Keratinocyte (primary cell): Measurements from ENCODE around the gene CRACR2A. TPM values are rescaled to one million over a fixed set of nuclear protein-coding genes. Genes with fewer than 3 reads are reported as not detected.

Source experiments
- DNase-seq: peaks from one replicate; pipeline ENCODE4 v3.0.0-alpha.2; 2011; ENCODE audit warnings: low read depth, missing footprints, low spot score
- FAIRE-seq: peaks from 2 replicates; lab custom pipeline; 2011; peaks lifted over from hg19 to GRCh38; lab: Jason Lieb, UNC
- H2AFZ ChIP-seq: 2 replicates; pipeline ENCODE4 v1.6.0; 2012; ENCODE audit warnings: low read length, control low read depth, inconsistent platforms; ENCODE audit not compliant: control insufficient read depth
- H3K27ac ChIP-seq: 2 replicates; pipeline ENCODE4 v1.5.1; 2011; ENCODE audit warnings: low read length; ENCODE audit not compliant: control insufficient read depth, insufficient read depth
- H3K27me3 ChIP-seq: 3 replicates; pipeline ENCODE4 v1.6.0; 2011; ENCODE audit warnings: low read length; ENCODE audit not compliant: control insufficient read depth, insufficient read depth; ENCODE audit errors: extremely low read depth
- H3K36me3 ChIP-seq, 2 experiments: 2 replicates in 1 of 2; 3 replicates in 1 of 2; pipeline ENCODE4 v1.5.1; 2011; ENCODE audit warnings: low read length in 2 of 2, mild to moderate bottlenecking in 1 of 2; ENCODE audit not compliant: control insufficient read depth in 2 of 2, insufficient read depth in 2 of 2; ENCODE audit errors: extremely low read depth in 1 of 2
- H3K4me1 ChIP-seq: 3 replicates; pipeline ENCODE4 v1.5.1; 2011; ENCODE audit warnings: low read length; ENCODE audit not compliant: control insufficient read depth, insufficient read depth; ENCODE audit errors: extremely low read depth
- H3K4me2 ChIP-seq: 3 replicates; pipeline ENCODE4 v1.6.0; 2011; ENCODE audit warnings: low read depth, low read length; ENCODE audit not compliant: control insufficient read depth, insufficient read depth; ENCODE audit errors: extremely low read depth
- H3K4me3 ChIP-seq, 3 experiments: fragments of 200-600 bp in 1 of 3; sonication (generic) in 1 of 3; 2 replicates in 2 of 3; 3 replicates in 1 of 3; pipeline ENCODE4 v1.5.1; 2011 to 2016; ENCODE audit warnings: low read length in 3 of 3, mild to moderate bottlenecking in 3 of 3, control low read depth in 2 of 3, inconsistent platforms in 1 of 3, low read depth in 1 of 3, mixed read lengths in 1 of 3, mixed run types in 1 of 3, moderate library complexity in 1 of 3; ENCODE audit not compliant: control insufficient read depth in 2 of 3, insufficient read depth in 2 of 3; ENCODE audit errors: extremely low read depth in 1 of 3
- H3K79me2 ChIP-seq: 2 replicates; pipeline ENCODE4 v1.6.0; 2012; ENCODE audit warnings: low read length; ENCODE audit not compliant: control insufficient read depth, insufficient read depth
- H3K9ac ChIP-seq: 3 replicates; pipeline ENCODE4 v1.6.0; 2011; ENCODE audit warnings: low read length; ENCODE audit not compliant: control insufficient read depth, insufficient read depth; ENCODE audit errors: extremely low read depth
- H3K9me1 ChIP-seq: 3 replicates; pipeline ENCODE4 v1.6.0; 2011; ENCODE audit warnings: low read length; ENCODE audit not compliant: control insufficient read depth, insufficient read depth; ENCODE audit errors: extremely low read depth
- H3K9me3 ChIP-seq: 2 replicates; pipeline ENCODE4 v1.5.1; 2012; ENCODE audit warnings: low read depth, low read length; ENCODE audit not compliant: control insufficient read depth
- H4K20me1 ChIP-seq: 3 replicates; pipeline ENCODE4 v1.6.0; 2011; ENCODE audit warnings: low read length; ENCODE audit not compliant: control insufficient read depth, insufficient read depth; ENCODE audit errors: extremely low read depth
- CTCF ChIP-seq, 3 experiments: IDR thresholded peaks in 1 of 3; conservative IDR thresholded peaks in 1 of 3; optimal IDR thresholded peaks in 1 of 3; 2 replicates in 2 of 3; 3 replicates in 1 of 3; pipeline versions ENCODE3 to v1.5.1; 2011; ENCODE audit warnings: low read length in 3 of 3, mild to moderate bottlenecking in 3 of 3, moderate library complexity in 2 of 3, control low read depth in 1 of 3, inconsistent platforms in 1 of 3; ENCODE audit not compliant: insufficient read depth in 2 of 3; ENCODE audit errors: extremely low read depth in 1 of 3
- EZH2 ChIP-seq: IDR thresholded peaks from one replicate; pipeline ENCODE4 v1.6.1; 2012; ENCODE audit warnings: inconsistent platforms, mild to moderate bottlenecking, low read length, moderate library complexity
- dilution Hi-C: fragments of 300-500 bp; cut with MboI; formaldehyde crosslinking; loops from one replicate; pipeline ENCODE4 v1.7.0; 2020; ENCODE audit warnings: low sequenced_read_pairs; ENCODE audit not compliant: extremely low pct_ligation_motif_present
- polyA plus RNA-seq, 5 experiments: library from polyadenylated mRNA; depleted of rRNA in 3 of 5; stranded (reverse) in 3 of 5; stranded (forward) in 1 of 5; unstranded in 1 of 5; fragments of >200 nt; gene quantifications; 1 replicate in 1 of 5; 2 replicates in 3 of 5; 3 replicates in 1 of 5; pipeline versions ENCODE4 v1.2.1 to v1.2.3, GENCODE V29; 2011 to 2012; ENCODE audit warnings: missing spikeins in 2 of 5, low read depth in 1 of 5, low replicate concordance in 1 of 5

CRACR2A gene
- polyA plus RNA-seq, 1 donor (not counting 4 experiments of a cell fraction or from before 2014, with no cell fraction given), result 0.30 TPM

GRCh38 chr12:3613641-3614395 lies 139.1 kb downstream of the CRACR2A start:
- Histone ChIP-seq H3K4me3 (no peak overlapping the region), H3K9me3 (no peaks in the 10 kb centered on the region), H4K20me1 (no peaks in the 10 kb centered on the region), H3K27me3 (peaks cover 14% of the 10 kb centered on the region), H3K9me1 (no peaks in the 10 kb centered on the region), H3K36me3 (no peaks in the 10 kb centered on the region), H3K27ac (no peak overlapping the region), H3K4me1 (no peaks in the 10 kb centered on the region), H3K9ac (no peak overlapping the region), H2AFZ (no peak overlapping the region), H3K4me2 (no peak overlapping the region), H3K79me2 (no peaks in the 10 kb centered on the region)
- no peak for TF ChIP-seq EZH2
- no peak for TF ChIP-seq CTCF (optimal IDR thresholded peaks at IDR 0.05 in 1 of 3, IDR thresholded peaks at IDR 0.05 in 1 of 3, conservative IDR thresholded peaks at IDR 0.05 in 1 of 3; ENCODE audit: extremely low read depth in 1 of 3, insufficient read depth in 2 of 3, low read length in 3 of 3)
- no peak for DNase-seq
- FAIRE-seq, result no peak
- dilution Hi-C loops, result no loop called here

GRCh38 chr12:3611860-3612703 lies 140.8 kb downstream of the CRACR2A start:
- Histone ChIP-seq H3K9me3 (no peaks in the 10 kb centered on the region), H3K27me3 (peaks cover 23% of the 10 kb centered on the region), H2AFZ (no peak overlapping the region), H3K27ac (no peak overlapping the region), H4K20me1 (no peaks in the 10 kb centered on the region), H3K36me3 (no peaks in the 10 kb centered on the region), H3K4me1 (no peaks in the 10 kb centered on the region), H3K4me3 (no peak overlapping the region), H3K9me1 (no peaks in the 10 kb centered on the region), H3K79me2 (no peaks in the 10 kb centered on the region), H3K9ac (no peak overlapping the region), H3K4me2 (no peak overlapping the region)
- TF ChIP-seq CTCF (optimal IDR thresholded peaks at IDR 0.05 in 1 of 3, IDR thresholded peaks at IDR 0.05 in 1 of 3, conservative IDR thresholded peaks at IDR 0.05 in 1 of 3; ENCODE audit: extremely low read depth in 1 of 3, insufficient read depth in 2 of 3, low read length in 3 of 3), result no peak
- TF ChIP-seq EZH2, result no peak
- dilution Hi-C loops, result no loop called here
- DNase-seq (no peak), FAIRE-seq (no peak)
